SK-N-SH (cell line): ENCODE measurements around the gene RNU4-1. TPM values are rescaled to one million over a fixed set of nuclear protein-coding genes. Genes with fewer than 3 reads are reported as not detected.

Experiments
- CTCF ChIA-PET: fragments of 300-600, 350-600 bp; formaldehyde crosslinking; extraction: SDS; loops from one replicate; lab custom pipeline; 2021; lab: Yijun Ruan, JAX
- POLR2A ChIA-PET: fragments of 350-600 bp; sonication (Branson Sonifier 250); formaldehyde crosslinking; extraction: SDS; loops from one replicate; lab custom pipeline; 2020; ENCODE audit warnings: antibody characterized with exemption, inconsistent platforms; lab: Yijun Ruan, JAX
- DNase-seq: peaks from one replicate; pipeline ENCODE4 v3.0.0; 2012
- H2AFZ ChIP-seq: fragments of 200-600 bp; sonication (generic); 2 replicates; pipeline ENCODE4 v1.8.1; 2016; ENCODE audit warnings: antibody characterized with exemption, mild to moderate bottlenecking, low read depth
- H3F3A ChIP-seq: fragments of 200-600 bp; sonication (generic); replicated peaks from 2 replicates; pipeline ENCODE3; 2016; ENCODE audit warnings: antibody characterized with exemption, mild to moderate bottlenecking; ENCODE audit not compliant: insufficient read depth
- H3K27ac ChIP-seq, 2 experiments: fragments of 200-500 bp in 1 of 2; fragments of 200-600 bp in 1 of 2; sonication (Bioruptor generic) in 1 of 2; sonication (generic), shearing (Covaris generic) in 1 of 2; 2 replicates each; pipeline versions ENCODE4 v1.5.1 to v1.6.1; 2014 to 2016; ENCODE audit warnings: low read depth in 2 of 2, inconsistent platforms in 1 of 2, low read length in 1 of 2, mild to moderate bottlenecking in 1 of 2, mixed read lengths in 1 of 2
- H3K27me3 ChIP-seq: fragments of 200-600 bp; sonication (generic), shearing (Covaris generic); 2 replicates; pipeline ENCODE4 v1.6.1; 2016; ENCODE audit warnings: mixed run types; ENCODE audit not compliant: insufficient read depth
- H3K36me3 ChIP-seq, 2 experiments: fragments of 200-500 bp in 1 of 2; fragments of 200-600 bp in 1 of 2; sonication (Bioruptor generic) in 1 of 2; sonication (generic) in 1 of 2; replicated peaks in 1 of 2; 2 replicates each; pipeline versions ENCODE3 to v1.5.1; 2014 to 2016; ENCODE audit warnings: low read length in 1 of 2, mild to moderate bottlenecking in 1 of 2; ENCODE audit not compliant: insufficient read depth in 2 of 2, control insufficient read depth in 1 of 2
- H3K4me1 ChIP-seq, 2 experiments: fragments of 200-500 bp in 1 of 2; fragments of 200-600 bp in 1 of 2; sonication (Bioruptor generic) in 1 of 2; sonication (generic), shearing (Covaris generic) in 1 of 2; 2 replicates each; pipeline versions ENCODE4 v1.5.1 to v1.6.1; 2014 to 2016; ENCODE audit warnings: low read depth in 1 of 2, low read length in 1 of 2, mixed run types in 1 of 2; ENCODE audit not compliant: insufficient read depth in 2 of 2, control insufficient read depth in 1 of 2
- H3K4me2 ChIP-seq: fragments of 200-600 bp; sonication (generic), shearing (Covaris generic); 2 replicates; pipeline ENCODE4 v1.6.1; 2017; ENCODE audit warnings: mixed run types
- H3K4me3 ChIP-seq, 2 experiments: fragments of 200-500 bp in 1 of 2; fragments of 200-600 bp in 1 of 2; sonication (Bioruptor generic) in 1 of 2; sonication (generic), shearing (Covaris generic) in 1 of 2; 2 replicates each; pipeline versions ENCODE4 v1.5.1 to v1.8.1; 2014 to 2016; ENCODE audit warnings: low read depth in 2 of 2, inconsistent platforms in 1 of 2, low read length in 1 of 2, mild to moderate bottlenecking in 1 of 2, mixed read lengths in 1 of 2, moderate library complexity in 1 of 2
- H3K79me2 ChIP-seq: fragments of 200-600 bp; sonication (generic); 2 replicates; pipeline ENCODE4 v1.8.1; 2017; ENCODE audit warnings: mild to moderate bottlenecking; ENCODE audit not compliant: insufficient read depth
- H3K9ac ChIP-seq: fragments of 200-600 bp; sonication (generic); 2 replicates; pipeline ENCODE4 v1.6.1; 2017; ENCODE audit warnings: mixed run types
- H3K9me2 ChIP-seq: fragments of 200-600 bp; sonication (generic); 2 replicates; pipeline ENCODE4 v1.6.1; 2017; ENCODE audit warnings: mixed run types
- H3K9me3 ChIP-seq: fragments of 200-600 bp; sonication (generic); 2 replicates; pipeline ENCODE4 v1.6.1; 2017; ENCODE audit warnings: mixed run types, mild to moderate bottlenecking, moderate library complexity
- H4K20me1 ChIP-seq: fragments of 200-600 bp; sonication (generic); 2 replicates; pipeline ENCODE4 v1.6.1; 2017; ENCODE audit warnings: mild to moderate bottlenecking, mixed run types; ENCODE audit not compliant: insufficient read depth
- CHD2 ChIP-seq: fragments of 150-350 bp; IDR thresholded peaks from 2 replicates; pipeline ENCODE4 v1.6.1; 2018; ENCODE audit warnings: low read length; ENCODE audit not compliant: partially characterized antibody
- EZH2phosphoT487 ChIP-seq: fragments of 200-600 bp; sonication (generic); IDR thresholded peaks from 2 replicates; pipeline ENCODE4 v1.6.1; 2017; ENCODE audit warnings: low read depth, mixed run types, mild to moderate bottlenecking, antibody characterized with exemption, moderate library complexity, borderline replicate concordance
- FOSL2 ChIP-seq: IDR thresholded peaks from 2 replicates; pipeline ENCODE4 v1.4.0; 2012; ENCODE audit warnings: low read depth, mild to moderate bottlenecking, moderate library complexity, borderline replicate concordance
- FOXJ3 ChIP-seq: sonication (generic); formaldehyde crosslinking; IDR thresholded peaks from 2 replicates; pipeline ENCODE4 v1.5.1; 2020; ENCODE audit warnings: mild to moderate bottlenecking, missing genetic modification reagents
- FOXM1 ChIP-seq: IDR thresholded peaks from 2 replicates; pipeline ENCODE4 v1.4.0; 2012; ENCODE audit warnings: low read depth, mild to moderate bottlenecking
- MXI1 ChIP-seq: IDR thresholded peaks from 2 replicates; pipeline ENCODE4 v1.6.1; 2012; ENCODE audit warnings: mild to moderate bottlenecking, low read depth, low read length, improper control_type of control experiment
- RAD21 ChIP-seq: IDR thresholded peaks from 2 replicates; pipeline ENCODE4 v1.6.1; 2012; ENCODE audit warnings: mild to moderate bottlenecking, low read length
- RCOR1 ChIP-seq: fragments of 150-350 bp; IDR thresholded peaks from 2 replicates; pipeline ENCODE4 v1.6.1; 2017; ENCODE audit warnings: antibody characterized with exemption, low read length
- RXRA ChIP-seq: IDR thresholded peaks from 2 replicates; pipeline ENCODE4 v1.4.0; 2012; ENCODE audit warnings: low read depth, mild to moderate bottlenecking, borderline replicate concordance
- SIN3A ChIP-seq: IDR thresholded peaks from 2 replicates; pipeline ENCODE4 v1.6.1; 2012; ENCODE audit warnings: low read depth, mild to moderate bottlenecking, low read length, moderate library complexity, borderline replicate concordance
- TAF1 ChIP-seq: IDR thresholded peaks from 2 replicates; pipeline ENCODE4 v1.6.1; 2012; ENCODE audit warnings: low read depth, mild to moderate bottlenecking, low read length, moderate library complexity, borderline replicate concordance
- YY1 ChIP-seq: IDR thresholded peaks from 2 replicates; pipeline ENCODE4 v1.4.0; 2012; ENCODE audit warnings: low read depth, mild to moderate bottlenecking
- WGBS: methylation state at CpG from one replicate; pipeline ENCODE4 v1.1.6; 2017; ENCODE audit warnings: low lambda C conversion rate; 5-methylcytosine and 5-hydroxymethylcytosine counted together
- polyA plus RNA-seq, 3 experiments: library from polyadenylated mRNA; depleted of rRNA; stranded (reverse); fragments of >200 nt; gene quantifications; 2 replicates each; pipeline ENCODE4 v1.2.3, GENCODE V29; 2012
- TF ChIP-seq, protein P1 (sequence below): IDR thresholded peaks from 2 replicates; pipeline ENCODE4; 2012
- TF ChIP-seq, protein P2 (sequence below): IDR thresholded peaks from 2 replicates; pipeline ENCODE4 v1.6.1; 2012; ENCODE audit warnings: mild to moderate bottlenecking, low read depth, low read length, moderate library complexity
- TF ChIP-seq, protein P3 (sequence below): IDR thresholded peaks from 2 replicates; pipeline ENCODE4 v1.4.0; 2012; ENCODE audit warnings: low read depth, borderline replicate concordance

The RNU4-1 gene
- polyA plus RNA-seq, 1 of the 3 experiments (the other 2 are of a cell fraction), result not detected

DNA sequence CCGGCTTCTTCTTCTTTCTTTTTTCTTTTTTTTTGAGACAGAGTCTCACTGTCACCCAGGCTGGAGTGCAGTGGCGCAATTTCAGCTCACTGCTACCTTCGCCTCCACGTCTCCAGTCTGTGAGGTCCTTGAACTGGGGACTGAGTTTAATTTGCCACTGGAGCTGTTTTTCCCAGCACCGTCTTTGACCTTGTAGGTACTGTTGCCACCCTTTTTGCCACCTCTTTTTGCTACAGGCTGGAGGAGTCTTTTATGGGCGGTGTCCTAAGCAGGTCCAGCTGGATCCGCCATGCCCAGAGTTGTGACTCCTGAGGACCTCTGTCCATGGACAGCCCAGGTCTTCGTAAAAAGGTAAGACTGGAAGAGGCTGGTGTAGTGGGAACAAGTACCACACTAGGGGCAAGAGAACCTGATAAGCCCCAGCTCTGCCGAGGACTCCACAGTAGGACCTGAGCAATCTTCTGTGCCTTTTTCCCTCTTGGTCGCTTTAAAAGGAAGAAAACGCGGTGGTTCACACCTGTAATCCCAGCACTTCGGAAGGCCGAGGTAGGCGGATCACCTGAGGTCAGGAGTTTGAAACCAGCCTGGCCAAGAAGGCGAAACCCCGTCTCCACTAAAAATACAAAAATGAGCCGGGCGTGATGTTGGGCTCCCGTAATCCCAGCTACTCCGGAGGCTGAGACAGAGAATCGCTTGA lies 2.3 kb downstream of the RNU4-1 start:
- DNase-seq, result no peak
- Histone ChIP-seq H3K4me2 (peak overlapping the region; percentile 68), H3K9me2 (no peaks in the 10 kb centered on the region), H3F3A (peaks cover 30% of the 10 kb centered on the region), H3K27me3 (no peaks in the 10 kb centered on the region), H3K9me3 (no peaks in the 10 kb centered on the region), H4K20me1 (no peaks in the 10 kb centered on the region), H3K4me1 (peaks cover 0 to 2% of the 10 kb centered on the region in 2 experiments; a peak in 2 of 4 replicates), H2AFZ (no peak overlapping the region; the same call in 1 of the 2 replicates), H3K79me2 (no peaks in the 10 kb centered on the region), H3K9ac (peak overlapping the region; percentile 37; the same call in 1 of the 2 replicates), H3K4me3 (peak overlapping the region; percentile 4 to 47), H3K27ac (peak overlapping the region; percentile 7 to 100; a peak in 3 of 4 replicates), H3K36me3 (no peaks in the 10 kb centered on the region)
- 30% methylated on average over 20 of the region's 22 CpGs for WGBS
- ChIA-PET CTCF (interaction anchor here (1.0 to 3.8 kb wide), 7 partner anchors 11 to 179 kb away, joined by 3 to 26 read pairs (median 7); partner anchors contain the start of genes PXN, SIRT4 and SRSF9), POLR2A (interaction anchor here (0.6 to 4.8 kb wide), 29 partner anchors 9 to 1007 kb away, joined by 3 to 108 read pairs (median 7); partner anchors contain the start of genes PXN, RAB35, RPLP0 and SIRT4)
- TF ChIP-seq, protein P1, sequence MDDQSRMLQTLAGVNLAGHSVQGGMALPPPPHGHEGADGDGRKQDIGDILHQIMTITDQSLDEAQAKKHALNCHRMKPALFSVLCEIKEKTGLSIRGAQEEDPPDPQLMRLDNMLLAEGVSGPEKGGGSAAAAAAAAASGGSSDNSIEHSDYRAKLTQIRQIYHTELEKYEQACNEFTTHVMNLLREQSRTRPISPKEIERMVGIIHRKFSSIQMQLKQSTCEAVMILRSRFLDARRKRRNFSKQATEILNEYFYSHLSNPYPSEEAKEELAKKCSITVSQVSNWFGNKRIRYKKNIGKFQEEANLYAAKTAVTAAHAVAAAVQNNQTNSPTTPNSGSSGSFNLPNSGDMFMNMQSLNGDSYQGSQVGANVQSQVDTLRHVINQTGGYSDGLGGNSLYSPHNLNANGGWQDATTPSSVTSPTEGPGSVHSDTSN, result no peak
- TF ChIP-seq RCOR1 (no peak), FOSL2 (no peak), EZH2phosphoT487 (no peak), MXI1 (no peak), RXRA (no peak), FOXM1 (no peak), FOXJ3 (CRISPR knock-in tag) (no peak), TAF1 (no peak), YY1 (no peak), RAD21 (no peak), SIN3A (no peak), CHD2 (no peak)
- TF ChIP-seq, protein P2, sequence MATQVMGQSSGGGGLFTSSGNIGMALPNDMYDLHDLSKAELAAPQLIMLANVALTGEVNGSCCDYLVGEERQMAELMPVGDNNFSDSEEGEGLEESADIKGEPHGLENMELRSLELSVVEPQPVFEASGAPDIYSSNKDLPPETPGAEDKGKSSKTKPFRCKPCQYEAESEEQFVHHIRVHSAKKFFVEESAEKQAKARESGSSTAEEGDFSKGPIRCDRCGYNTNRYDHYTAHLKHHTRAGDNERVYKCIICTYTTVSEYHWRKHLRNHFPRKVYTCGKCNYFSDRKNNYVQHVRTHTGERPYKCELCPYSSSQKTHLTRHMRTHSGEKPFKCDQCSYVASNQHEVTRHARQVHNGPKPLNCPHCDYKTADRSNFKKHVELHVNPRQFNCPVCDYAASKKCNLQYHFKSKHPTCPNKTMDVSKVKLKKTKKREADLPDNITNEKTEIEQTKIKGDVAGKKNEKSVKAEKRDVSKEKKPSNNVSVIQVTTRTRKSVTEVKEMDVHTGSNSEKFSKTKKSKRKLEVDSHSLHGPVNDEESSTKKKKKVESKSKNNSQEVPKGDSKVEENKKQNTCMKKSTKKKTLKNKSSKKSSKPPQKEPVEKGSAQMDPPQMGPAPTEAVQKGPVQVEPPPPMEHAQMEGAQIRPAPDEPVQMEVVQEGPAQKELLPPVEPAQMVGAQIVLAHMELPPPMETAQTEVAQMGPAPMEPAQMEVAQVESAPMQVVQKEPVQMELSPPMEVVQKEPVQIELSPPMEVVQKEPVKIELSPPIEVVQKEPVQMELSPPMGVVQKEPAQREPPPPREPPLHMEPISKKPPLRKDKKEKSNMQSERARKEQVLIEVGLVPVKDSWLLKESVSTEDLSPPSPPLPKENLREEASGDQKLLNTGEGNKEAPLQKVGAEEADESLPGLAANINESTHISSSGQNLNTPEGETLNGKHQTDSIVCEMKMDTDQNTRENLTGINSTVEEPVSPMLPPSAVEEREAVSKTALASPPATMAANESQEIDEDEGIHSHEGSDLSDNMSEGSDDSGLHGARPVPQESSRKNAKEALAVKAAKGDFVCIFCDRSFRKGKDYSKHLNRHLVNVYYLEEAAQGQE, result no peak
- TF ChIP-seq, protein P3, sequence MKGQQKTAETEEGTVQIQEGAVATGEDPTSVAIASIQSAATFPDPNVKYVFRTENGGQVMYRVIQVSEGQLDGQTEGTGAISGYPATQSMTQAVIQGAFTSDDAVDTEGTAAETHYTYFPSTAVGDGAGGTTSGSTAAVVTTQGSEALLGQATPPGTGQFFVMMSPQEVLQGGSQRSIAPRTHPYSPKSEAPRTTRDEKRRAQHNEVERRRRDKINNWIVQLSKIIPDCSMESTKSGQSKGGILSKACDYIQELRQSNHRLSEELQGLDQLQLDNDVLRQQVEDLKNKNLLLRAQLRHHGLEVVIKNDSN, result no peak
